Spleen (tissue), 11 donors: ENCODE results near the gene PDE2A. TPM values are rescaled to one million over a fixed set of nuclear protein-coding genes. Genes with fewer than 3 reads are reported as not detected.
A peak's percentile ranks its signal among the peaks of the same experiment; 100 is the strongest.

Experiments
- DNase-seq: peaks from one replicate; pipeline ENCODE4 v3.0.0-alpha.2; 2020
- H3K27ac ChIP-seq, 8 donors: fragments of 200-600 bp; sonication (generic) in 7 of 8; 1 replicate in 4 of 8; 2 replicates in 4 of 8; pipeline versions ENCODE4 v1.5.0 to v1.8.0; 2016 to 2021; ENCODE audit warnings: inconsistent platforms in 4 of 8, mild to moderate bottlenecking in 4 of 8, moderate library complexity in 1 of 8
- H3K27me3 ChIP-seq, 7 donors: fragments of 200-600 bp; sonication (generic) in 6 of 7; replicated peaks in 1 of 7; 1 replicate in 4 of 7; 2 replicates in 3 of 7; pipeline versions ENCODE4 v1.5.0 to v1.8.0; 2016 to 2021; ENCODE audit warnings: inconsistent platforms in 3 of 7, mild to moderate bottlenecking in 1 of 7
- H3K36me3 ChIP-seq, 6 donors: fragments of 200-600 bp; sonication (generic) in 5 of 6; 1 replicate in 4 of 6; 2 replicates in 2 of 6; pipeline versions ENCODE4 v1.5.0 to v1.8.0; 2016 to 2021; ENCODE audit warnings: inconsistent platforms in 2 of 6
- H3K4me1 ChIP-seq, 6 donors: fragments of 200-600 bp; sonication (generic) in 5 of 6; 1 replicate in 3 of 6; 2 replicates in 3 of 6; pipeline versions ENCODE4 v1.5.0 to v1.8.0; 2016 to 2021; ENCODE audit warnings: inconsistent platforms in 3 of 6
- H3K4me3 ChIP-seq, 8 donors: fragments of 200-600 bp; sonication (generic) in 7 of 8; 1 replicate in 4 of 8; 2 replicates in 4 of 8; pipeline versions ENCODE4 v1.5.0 to v1.8.0; 2016 to 2021; ENCODE audit warnings: inconsistent platforms in 4 of 8, mild to moderate bottlenecking in 4 of 8, moderate library complexity in 2 of 8
- H3K9me3 ChIP-seq, 8 donors: fragments of 200-600 bp; sonication (generic) in 7 of 8; 1 replicate in 4 of 8; 2 replicates in 4 of 8; pipeline versions ENCODE4 v1.5.0 to v1.8.0; 2016 to 2021; ENCODE audit warnings: inconsistent platforms in 4 of 8
- POLR2A ChIP-seq, 3 donors: fragments of 450-650 bp; IDR thresholded peaks; one replicate each; pipeline ENCODE4 v1.5.1; 2017; ENCODE audit warnings: antibody characterized with exemption in 3 of 3, mild to moderate bottlenecking in 1 of 3
- POLR2AphosphoS5 ChIP-seq, 3 donors: sonication (generic); formaldehyde crosslinking; IDR thresholded peaks; one replicate each; pipeline ENCODE4 v1.5.1; 2017; ENCODE audit warnings: antibody characterized with exemption in 3 of 3
- WGBS, 5 donors: extraction: QIAGEN DNeasy Blood & Tissue Kit in 3 of 5; methylation state at CpG; one replicate each; pipeline versions ENCODE4 v1.1.5 to v1.1.7; 2013 to 2018; 5-methylcytosine and 5-hydroxymethylcytosine counted together
- intact Hi-C: fragments of 100-400 bp; cut with DNase I; formaldehyde crosslinking; loops from one replicate; pipeline ENCODE4 v1.15.0; 2023; ENCODE audit warnings: low total_unique reads
- polyA plus RNA-seq, 3 donors: library from polyadenylated mRNA; stranded (reverse); fragments of 200-250 nt; gene quantifications; one replicate each; pipeline ENCODE4 v1.2.1, GENCODE V29; 2013
- total RNA-seq, 7 donors: library from RNA; depleted of rRNA in 3 of 7; stranded (reverse); fragments of >200 nt in 3 of 7; fragmentation: NEBNext Ultra II Directional in 4 of 7; extraction: Animal tissue kit (Norgen Biotek cat#: 25700) in 4 of 7; gene quantifications; one replicate each; pipeline versions ENCODE4 v1.1.0 to v1.2.1, GENCODE V29; 2016 to 2021
- TF ChIP-seq, protein P1 (sequence below), 11 experiments: fragments of 200-600 bp in 7 of 11; fragments of 450-650 bp in 4 of 11; sonication (generic) in 4 of 11; IDR thresholded peaks in 8 of 11; conservative IDR thresholded peaks in 3 of 11; 1 replicate in 7 of 11; 2 replicates in 4 of 11; pipeline versions ENCODE4 v1.4.0 to v1.8.0; 2016 to 2021; ENCODE audit warnings: antibody characterized with exemption in 11 of 11, inconsistent platforms in 4 of 11, mild to moderate bottlenecking in 1 of 11
- donor health status: healthy with polysubstance abuse.
- donor health status: DM: no; HTN: no; CAD: no; lungs with moderate emphysema.
- donor health status: DM: no; HTN: no; CAD: no.
- donor health status: Bipolar disorder and iron deficiency.
- donor health status: healthy.
- donor health status: DM: no; HTN: no; CAD: no.
- donor health status: DM: yes; HTN: yes; CAD: no.

The PDE2A gene
- total and polyA plus RNA-seq, 10 donors, result 58.2 to 584 (median 333) TPM

DNA sequence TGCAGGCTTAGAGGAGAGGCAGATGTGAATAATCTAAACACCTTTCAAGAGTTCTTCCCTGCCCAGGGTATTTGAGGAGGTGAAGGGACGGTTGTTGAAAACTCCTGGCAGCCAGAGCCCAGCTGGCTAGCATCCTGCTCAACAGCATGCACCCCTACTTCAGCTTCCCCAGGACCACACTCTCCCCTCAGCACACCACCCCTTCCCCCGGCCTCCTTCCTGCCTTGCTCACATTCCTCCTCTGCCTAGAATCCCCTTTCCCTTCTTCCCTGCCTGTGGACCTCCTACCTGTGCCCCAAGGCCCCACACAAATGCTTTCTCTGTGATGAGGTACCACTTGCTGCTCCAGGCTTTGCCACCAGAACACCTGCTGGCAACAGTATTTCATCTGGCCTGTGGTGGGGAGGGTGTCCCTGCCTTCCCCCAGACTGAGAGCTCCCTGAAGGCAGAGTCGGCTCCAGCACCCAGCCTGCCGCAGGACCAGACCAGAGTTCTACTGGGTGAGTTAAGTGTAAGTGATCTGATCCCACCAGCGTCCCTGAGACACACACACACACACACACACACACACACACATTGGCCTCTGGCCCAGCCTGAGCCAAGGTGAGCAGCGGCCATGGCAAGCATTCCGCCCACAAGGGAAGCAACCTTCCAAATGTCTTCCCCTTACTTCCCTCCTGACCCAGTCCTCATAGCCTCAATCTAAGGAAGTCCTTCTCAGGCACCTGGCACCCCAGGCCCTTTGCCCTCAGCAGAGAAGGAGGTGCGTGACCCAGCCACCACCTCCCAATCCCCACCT, 79.5 kb downstream of the PDE2A start:
- TF ChIP-seq POLR2A (IDR thresholded peaks at IDR 0.05) (no peak), POLR2AphosphoS5 (IDR thresholded peaks at IDR 0.05) (no peak)
- TF ChIP-seq, protein P1, sequence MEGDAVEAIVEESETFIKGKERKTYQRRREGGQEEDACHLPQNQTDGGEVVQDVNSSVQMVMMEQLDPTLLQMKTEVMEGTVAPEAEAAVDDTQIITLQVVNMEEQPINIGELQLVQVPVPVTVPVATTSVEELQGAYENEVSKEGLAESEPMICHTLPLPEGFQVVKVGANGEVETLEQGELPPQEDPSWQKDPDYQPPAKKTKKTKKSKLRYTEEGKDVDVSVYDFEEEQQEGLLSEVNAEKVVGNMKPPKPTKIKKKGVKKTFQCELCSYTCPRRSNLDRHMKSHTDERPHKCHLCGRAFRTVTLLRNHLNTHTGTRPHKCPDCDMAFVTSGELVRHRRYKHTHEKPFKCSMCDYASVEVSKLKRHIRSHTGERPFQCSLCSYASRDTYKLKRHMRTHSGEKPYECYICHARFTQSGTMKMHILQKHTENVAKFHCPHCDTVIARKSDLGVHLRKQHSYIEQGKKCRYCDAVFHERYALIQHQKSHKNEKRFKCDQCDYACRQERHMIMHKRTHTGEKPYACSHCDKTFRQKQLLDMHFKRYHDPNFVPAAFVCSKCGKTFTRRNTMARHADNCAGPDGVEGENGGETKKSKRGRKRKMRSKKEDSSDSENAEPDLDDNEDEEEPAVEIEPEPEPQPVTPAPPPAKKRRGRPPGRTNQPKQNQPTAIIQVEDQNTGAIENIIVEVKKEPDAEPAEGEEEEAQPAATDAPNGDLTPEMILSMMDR (IDR thresholded peaks at IDR 0.05 in 8 of 11, conservative IDR thresholded peaks at IDR 0.05 in 3 of 11), result no peak
- Histone ChIP-seq H3K27ac (peak overlapping the region in 1 of 8 donors; percentile 30), H3K27me3 (peaks cover 0 to 29% (median 10%) of the 10 kb centered on the region in 7 donors), H3K4me3 (no peak overlapping the region), H3K9me3 (no peaks in the 10 kb centered on the region), H3K4me1 (peaks cover 16 to 67% (median 38%) of the 10 kb centered on the region in 6 donors), H3K36me3 (peaks cover 0 to 9% (median 0%) of the 10 kb centered on the region in 6 donors)
- intact Hi-C loops, result no loop called here
- 61 to 80% (median 70%) methylated on average over 8 of the region's 8 CpGs for WGBS, 5 donors
- no peak for DNase-seq

DNA sequence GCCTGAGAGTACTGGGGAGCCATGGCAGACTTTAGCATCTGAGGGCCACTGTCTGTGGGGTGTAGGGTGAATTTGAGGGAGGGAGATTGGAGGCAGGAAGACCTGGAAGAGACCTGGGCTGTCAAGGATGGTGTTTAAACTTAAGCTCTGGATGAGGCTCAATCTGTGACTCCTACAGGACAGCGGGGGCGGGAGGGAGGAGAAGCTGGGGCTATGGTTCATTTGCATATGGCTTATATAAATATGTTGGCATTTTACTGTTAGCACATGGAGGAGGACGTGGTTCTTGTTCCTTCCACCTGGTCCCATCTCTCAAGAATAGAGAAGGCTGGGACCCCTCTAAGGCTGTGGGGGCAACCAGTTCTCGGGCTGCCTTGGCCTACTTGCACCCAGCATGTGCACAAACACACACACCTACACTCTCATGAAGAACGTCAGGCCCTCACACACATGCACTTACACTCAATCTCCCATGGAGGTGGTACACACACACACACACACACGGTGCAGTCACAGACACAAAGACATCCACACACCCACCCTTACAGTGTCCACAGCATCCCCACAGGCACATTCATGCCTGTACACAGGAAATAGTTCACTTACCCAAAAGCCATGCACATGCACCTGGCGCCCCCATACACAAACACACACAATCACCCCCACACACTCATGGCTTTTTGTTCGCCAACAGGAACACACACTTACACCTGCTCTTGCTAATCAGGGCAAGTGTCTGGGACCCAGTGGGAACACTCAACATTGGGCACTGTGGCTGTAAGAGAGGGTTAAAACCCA, 81.3 kb downstream of the PDE2A start:
- H3K27ac ChIP-seq, result peak overlapping the region in 1 of 8 donors; percentile 36
- H3K4me1 ChIP-seq, result peaks cover 13 to 67% (median 29%) of the 10 kb centered on the region in 6 donors
- H3K9me3 ChIP-seq, result no peaks in the 10 kb centered on the region
- DNase-seq, result no peak
- H3K27me3 ChIP-seq, result peaks cover 0 to 42% (median 15%) of the 10 kb centered on the region in 7 donors
- WGBS, 5 donors, result 78 to 86% (median 82%) methylated on average over 7 to 8 of the region's 8 CpGs
- H3K4me3 ChIP-seq, result no peak overlapping the region
- TF ChIP-seq POLR2AphosphoS5 (IDR thresholded peaks at IDR 0.05) (no peak), POLR2A (IDR thresholded peaks at IDR 0.05) (no peak)
- TF ChIP-seq, protein P1 (IDR thresholded peaks at IDR 0.05 in 8 of 11, conservative IDR thresholded peaks at IDR 0.05 in 3 of 11), result no peak
- intact Hi-C loops, result no loop called here
- peaks cover 0 to 25% (median 3%) of the 10 kb centered on the region in 6 donors for H3K36me3 ChIP-seq

DNA sequence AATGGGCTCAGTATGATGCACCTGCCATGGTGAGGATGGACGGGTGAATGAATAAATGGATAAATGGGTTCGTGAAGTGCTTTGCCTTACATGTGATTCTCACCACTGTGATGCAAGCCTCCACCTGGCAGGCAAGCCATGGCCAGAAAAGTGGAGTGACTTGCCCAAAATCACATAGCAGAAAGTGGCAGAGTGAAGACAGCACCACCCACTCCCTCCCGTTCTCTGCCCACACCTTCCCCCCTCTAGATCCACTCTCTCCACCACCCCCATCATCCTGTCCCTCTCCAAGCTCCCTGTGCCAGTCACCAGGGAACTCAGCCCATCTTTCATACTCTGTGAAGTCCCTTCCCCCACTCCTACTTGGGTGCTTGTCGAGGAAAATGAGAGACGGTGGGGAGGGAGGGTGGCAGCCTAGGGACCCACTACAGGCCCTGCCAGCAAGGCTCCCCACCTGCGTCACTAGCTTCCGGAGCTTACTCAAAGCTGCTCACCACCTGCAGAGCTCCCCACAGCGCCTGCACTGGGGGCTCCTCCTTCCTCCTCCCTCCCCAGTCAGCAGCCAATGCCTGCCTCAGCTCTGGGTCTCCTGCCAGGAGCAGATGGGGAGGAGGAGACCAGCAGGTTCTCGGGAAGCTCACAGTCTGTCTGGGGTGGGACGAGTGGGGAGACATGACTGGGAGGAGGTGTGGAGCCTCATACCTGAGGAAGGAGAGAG, 82.3 kb downstream of the PDE2A start:
- no peaks in the 10 kb centered on the region for H3K9me3 ChIP-seq
- H3K27ac ChIP-seq, result peak overlapping the region in 1 of 8 donors; percentile 36
- H3K4me3 ChIP-seq, result no peak overlapping the region
- peaks cover 0 to 42% (median 15%) of the 10 kb centered on the region in 7 donors for H3K27me3 ChIP-seq
- no peak for TF ChIP-seq POLR2A (IDR thresholded peaks at IDR 0.05)
- peak; percentile 10 to 43 (median 33) for TF ChIP-seq POLR2AphosphoS5 (IDR thresholded peaks at IDR 0.05)
- DNase-seq, result no peak
- intact Hi-C loops, result no loop called here
- peaks cover 10 to 66% (median 24%) of the 10 kb centered on the region in 6 donors for H3K4me1 ChIP-seq
- peaks cover 0 to 25% (median 3%) of the 10 kb centered on the region in 6 donors for H3K36me3 ChIP-seq
- 46 to 59% (median 51%) methylated on average over 10 of the region's 10 CpGs for WGBS, 5 donors

DNA sequence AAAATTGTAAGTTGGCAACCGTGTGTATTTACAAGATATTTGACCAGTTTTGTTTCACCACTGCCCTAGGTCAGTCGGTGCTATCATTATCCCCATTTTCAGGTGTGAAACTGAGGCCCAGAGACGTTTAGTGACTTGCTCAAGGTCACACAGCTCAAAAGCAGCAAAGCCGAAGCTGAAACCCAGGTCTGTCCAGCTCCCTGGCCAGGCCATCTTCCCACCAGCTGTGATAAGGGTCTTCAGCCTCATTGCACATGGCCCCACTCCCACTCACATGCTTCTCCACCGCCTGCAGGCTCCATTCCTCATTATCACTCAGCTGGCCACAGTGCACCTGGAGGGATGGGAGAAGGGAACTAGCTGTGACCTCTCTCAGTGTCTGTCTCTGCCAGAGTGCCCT, 83.2 kb downstream of the PDE2A start:
- WGBS, 5 donors, result 52 to 65% (median 55%) methylated on average over 5 of the region's 5 CpGs
- Histone ChIP-seq H3K4me3 (no peak overlapping the region), H3K27me3 (peaks cover 0 to 46% (median 15%) of the 10 kb centered on the region in 7 donors), H3K4me1 (peaks cover 10 to 68% (median 24%) of the 10 kb centered on the region in 6 donors), H3K27ac (no peak overlapping the region), H3K9me3 (no peaks in the 10 kb centered on the region), H3K36me3 (peaks cover 0 to 32% (median 3%) of the 10 kb centered on the region in 6 donors)
- intact Hi-C loops, result no loop called here
- peak in 2 of 3 donors; percentile 56 to 65 for TF ChIP-seq POLR2AphosphoS5 (IDR thresholded peaks at IDR 0.05)
- TF ChIP-seq, protein P1 (IDR thresholded peaks at IDR 0.05 in 8 of 11, conservative IDR thresholded peaks at IDR 0.05 in 3 of 11), result no peak
- DNase-seq, result no peak
